Stimulated activated CD8-positive, alpha-beta memory T cell treated with anti-CD3 and anti-CD28 coated beads, Interleukin-4, amount 100 ng/mL, for 4 hours (primary cell): Measurements from ENCODE around the gene FXYD7.
A peak's percentile ranks its signal among the peaks of the same experiment; 100 is the strongest.

Experiments
- DNase-seq, 2 donors: peaks; one replicate each; pipeline ENCODE4 v3.0.0-alpha.2; 2020; ENCODE audit warnings: low read depth in 2 of 2, low spot score in 1 of 2

The FXYD7 gene

DNA sequence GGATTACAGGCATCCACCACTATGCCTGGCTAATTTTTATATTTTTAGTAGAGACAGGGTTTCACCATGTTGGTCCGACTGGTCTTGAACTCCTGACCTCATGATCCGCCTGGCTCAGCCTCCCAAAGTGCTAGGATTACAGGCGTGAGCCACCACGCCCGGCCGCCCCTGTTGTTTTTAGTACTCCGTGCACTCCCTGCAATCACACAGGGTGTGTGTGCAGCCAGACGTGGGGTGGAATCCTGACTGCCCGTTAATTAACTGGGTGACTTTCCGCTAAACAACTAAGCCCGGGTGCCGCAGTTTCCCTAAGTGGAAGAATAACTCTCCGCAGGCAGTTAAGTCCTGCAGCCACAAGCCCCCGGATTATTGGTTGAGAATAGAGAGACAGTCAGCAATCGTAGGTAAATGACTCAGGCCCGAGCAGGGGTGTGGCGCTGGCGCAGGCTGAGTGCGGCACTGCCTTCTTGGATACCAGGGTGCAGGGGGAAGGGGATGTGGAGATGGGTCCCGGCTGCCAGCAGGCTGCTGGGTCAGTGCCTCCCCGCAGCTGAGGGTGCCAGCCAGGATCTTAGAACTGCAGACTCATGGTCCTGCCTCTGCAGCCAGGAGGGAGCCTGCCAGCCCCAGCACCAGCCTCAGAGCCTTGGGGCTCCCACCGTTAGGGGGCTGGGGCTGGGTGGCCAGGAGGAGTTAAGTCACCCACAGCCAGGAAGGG is 33.5 kb upstream of the FXYD7 start:
- DNase-seq: no peak

DNA sequence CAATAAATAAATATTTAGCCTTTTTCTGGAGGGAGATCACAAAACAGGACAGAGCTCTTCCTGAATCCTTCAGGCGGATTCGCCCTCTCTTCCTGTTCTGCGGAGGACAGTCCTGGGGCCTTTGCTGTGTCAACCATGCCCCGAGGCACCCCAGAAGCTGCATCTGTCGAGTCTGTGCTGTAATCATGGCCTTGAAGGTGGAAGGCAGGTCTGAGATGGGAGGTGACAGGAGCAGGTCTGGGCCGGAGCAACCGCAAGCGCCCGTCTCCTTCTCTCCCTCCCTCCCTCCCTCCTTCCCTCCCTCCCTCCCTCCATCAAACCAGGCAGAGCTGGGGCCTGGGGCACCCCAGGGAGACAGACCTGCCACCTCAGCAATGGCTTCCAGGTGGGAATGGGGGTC is 32.1 kb upstream of the FXYD7 start:
- DNase-seq: no peak

DNA sequence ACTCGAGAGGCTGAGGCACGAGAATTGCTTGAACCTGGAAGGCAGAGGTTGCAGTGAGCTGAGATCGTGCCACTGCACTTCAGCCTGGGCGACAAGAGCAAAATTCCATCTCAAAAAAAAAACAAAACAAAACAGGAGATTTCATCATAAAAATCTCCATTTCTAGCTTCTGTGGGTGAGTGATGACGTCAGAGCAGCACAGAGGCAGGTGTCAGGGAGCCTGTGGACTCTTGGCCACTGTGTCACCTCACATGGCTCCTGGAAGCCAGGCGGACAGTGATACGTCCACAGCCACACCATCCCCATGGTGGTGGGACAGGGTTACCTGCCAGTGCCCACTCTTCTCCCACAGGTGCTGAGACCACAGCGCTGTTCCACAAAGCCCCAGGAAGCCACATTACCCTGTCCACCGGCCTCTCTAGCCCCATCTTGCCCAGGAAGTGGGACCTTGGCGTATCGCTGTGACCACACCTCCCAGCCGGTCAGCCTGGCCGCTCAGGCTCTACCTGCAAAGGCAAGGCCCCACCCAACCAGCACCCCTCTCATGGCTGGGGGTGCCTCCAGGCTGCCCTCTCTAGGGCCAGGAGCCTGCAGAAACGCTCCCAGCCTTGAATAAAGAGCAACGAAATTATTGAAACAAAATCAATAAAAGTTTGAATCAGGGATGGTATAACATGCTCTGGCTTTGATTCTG is 29.9 kb upstream of the FXYD7 start:
- DNase-seq: no peak

DNA sequence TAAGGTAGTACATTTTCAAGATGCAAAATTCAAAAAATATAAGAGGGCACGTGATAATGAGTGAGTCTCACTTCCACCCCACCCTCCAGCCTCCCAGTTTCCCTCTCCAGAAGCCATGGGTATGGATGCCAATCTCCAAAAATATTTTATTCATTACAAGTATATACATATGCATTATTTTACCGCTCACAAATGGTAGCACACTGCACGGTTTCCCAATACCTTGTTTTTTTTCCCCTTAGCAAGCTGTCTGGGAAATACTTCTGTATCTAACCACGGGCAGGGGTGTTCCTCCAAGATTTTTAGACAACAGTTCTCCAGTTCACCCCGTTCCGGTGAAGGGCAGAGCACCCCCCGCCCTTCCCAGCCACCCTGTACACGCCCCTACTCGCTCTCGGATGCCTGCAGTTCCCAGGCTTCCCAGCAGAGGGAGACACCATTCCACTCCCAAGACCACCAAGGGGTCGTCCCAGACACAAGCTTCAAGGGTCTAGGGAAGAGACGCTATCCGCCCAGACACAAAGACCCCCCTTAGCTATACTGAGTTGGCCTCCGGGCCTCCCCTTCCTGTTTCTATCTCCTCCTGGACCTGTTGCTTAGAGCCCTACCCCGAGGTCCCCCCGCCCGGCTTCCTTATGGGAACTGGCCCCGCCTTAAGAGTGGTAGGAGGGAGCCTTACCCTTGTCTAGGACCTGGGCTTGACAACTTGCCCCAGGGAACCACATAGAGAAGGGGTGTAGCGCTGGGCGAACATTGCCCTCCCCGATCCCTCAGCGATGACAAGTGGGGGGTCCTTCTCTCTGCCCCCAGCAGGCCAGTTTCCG is 28.5 kb upstream of the FXYD7 start:
- DNase-seq: peak; percentile 35 to 48

DNA sequence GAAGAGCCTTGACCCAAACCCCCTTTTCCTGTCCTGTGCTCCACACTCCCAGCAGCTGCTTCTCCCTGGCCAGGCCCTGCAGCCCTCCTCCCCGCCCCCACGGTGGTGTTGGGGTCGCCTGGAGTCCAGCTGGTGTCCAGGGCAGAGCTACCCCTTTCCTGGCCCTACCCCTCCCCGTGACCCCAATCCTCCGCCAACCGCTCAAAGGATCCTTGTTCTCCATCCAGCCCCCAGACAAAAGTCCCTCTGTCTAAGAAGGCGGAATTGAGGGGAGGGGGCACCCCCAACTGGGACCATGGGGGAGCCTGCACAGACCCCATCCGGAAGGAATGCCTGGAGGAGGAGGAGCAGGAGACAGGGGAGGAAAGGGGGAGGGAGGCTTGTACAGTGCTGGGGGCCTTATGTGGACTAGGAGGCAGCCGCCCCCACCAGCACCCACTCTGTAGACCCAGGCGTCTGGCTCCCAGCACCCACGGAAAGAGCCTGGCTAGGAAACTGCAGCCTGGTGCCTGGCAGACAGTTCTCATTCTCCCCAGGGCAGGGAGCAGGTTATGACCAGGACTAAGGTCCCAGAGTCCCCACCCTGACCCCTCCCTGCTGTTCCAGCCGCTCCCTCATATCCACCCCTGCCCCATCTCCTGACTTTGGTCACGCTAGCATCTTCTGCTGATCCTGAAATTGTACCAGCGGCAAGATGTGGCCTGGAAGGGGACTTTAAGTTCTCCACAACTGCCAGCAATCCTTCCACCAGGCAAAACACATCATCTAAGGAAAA is 27.7 kb upstream of the FXYD7 start, which contains the start of gene FXYD3:
TSS of gene FXYD3 (plus strand) at position 647 of the 775 bp plus-strand sequence. CDS start 3,554 bp downstream, outside the sequence.
- no peak for DNase-seq

DNA sequence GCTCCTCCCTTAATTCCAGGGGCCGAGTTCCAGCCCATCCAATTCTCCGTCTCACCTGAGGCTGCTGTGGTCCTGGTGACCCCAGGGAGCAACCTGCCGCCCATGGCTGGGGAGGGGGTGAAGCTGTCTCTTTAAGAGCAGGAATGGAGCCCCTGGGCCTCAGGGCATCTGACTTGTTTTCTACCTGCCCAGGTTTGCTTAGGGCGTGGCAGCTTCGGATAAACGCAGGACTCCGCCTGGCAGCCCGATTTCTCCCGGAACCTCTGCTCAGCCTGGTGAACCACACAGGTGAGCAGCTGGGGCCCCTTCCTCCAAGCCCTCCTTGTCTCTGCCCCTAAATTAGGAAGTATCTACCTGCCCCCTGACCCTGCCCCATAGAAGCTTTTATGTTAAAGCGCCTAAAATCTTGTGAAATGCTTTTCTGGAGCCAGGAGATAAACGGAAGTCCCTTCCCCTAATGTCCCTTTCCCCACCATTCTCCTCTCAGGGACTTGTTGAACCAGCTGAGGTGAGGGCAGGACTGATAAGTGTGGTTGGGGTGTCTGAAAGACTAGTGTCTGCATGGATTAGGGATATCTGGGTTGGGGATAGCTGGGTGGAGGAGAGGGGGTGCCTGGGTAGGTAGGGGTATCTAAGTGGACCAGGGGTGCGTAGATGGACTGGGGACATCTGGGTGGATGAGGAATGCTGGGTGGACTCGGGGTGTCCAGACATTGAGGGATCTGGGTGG is 26.8 kb upstream of the FXYD7 start:
- DNase-seq: no peak

DNA sequence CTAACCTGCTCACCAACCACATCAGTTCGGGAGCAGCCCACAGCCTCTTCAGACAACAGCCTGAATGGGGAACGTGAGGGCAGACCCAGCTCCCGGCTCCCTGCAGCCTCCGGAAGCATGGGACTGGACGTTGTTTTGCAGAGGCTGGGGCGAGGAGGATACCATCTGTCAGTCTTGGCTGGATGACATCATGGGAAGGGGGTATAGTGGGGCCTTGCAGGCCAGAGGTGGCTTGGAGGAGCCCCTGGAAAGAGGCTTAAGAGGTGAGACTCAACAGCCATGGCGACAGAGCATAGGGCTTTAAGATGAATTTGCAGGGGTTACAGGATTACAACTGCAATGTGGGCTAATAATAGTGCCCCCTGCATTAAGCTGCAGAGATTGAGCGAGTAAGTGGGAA is 25.9 kb upstream of the FXYD7 start:
- no peak for DNase-seq

DNA sequence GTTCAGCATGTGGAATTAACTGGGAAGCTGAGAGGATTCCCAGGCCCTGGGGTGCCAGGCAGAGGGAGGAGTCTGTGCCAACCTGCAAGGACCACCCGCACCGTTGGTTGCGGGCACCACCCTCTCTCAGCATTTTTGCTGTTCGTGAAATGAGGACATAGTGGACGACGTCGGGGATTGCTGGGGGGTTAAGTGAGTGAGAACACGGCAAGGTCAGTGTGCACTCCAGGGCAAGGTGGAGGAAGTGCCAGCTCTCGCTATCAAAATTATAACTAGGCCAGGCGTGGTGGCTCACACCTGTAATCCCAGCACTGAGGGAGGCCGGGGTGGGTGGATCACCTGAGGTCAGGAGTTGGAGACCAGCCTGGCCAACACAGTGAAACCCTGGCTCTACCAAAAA is 25.3 kb upstream of the FXYD7 start:
- no peak for DNase-seq

DNA sequence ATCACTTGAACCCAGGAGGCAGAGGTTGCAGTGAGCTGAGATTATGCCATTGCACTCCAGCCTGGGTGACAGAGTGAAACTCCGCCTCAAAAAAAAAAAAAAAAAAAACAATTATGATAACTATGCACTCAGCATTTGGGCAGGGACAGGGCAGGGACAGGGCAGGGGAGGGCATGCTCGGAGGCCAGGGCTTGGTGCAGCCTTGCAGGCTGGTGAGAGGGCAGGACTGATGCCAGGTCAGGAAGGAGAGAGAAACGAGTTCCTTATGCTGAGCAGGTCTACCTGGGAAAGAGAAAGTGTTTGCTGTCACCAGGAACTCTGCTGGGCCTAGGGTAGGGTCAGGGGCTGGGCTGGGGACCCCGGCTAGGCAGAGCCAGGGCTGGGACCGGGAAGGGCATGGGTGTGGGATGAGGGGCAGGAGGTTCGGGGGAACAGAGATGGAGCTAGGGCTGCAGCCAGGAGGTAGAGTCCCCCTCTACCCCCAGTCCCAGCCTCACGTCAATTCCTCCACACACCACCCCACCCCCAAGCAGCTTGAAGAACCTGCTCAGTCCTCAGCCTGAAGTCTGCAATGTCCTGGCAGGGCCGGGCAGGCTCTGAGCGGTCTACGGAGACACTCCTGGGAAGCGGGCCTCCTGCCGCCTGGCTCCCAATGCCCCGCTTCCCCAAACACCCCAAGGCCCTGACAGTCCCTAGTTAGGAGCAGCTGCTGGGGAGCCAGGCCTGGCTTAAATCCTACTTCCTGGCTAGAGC is 24.6 kb upstream of the FXYD7 start:
- DNase-seq: no peak

DNA sequence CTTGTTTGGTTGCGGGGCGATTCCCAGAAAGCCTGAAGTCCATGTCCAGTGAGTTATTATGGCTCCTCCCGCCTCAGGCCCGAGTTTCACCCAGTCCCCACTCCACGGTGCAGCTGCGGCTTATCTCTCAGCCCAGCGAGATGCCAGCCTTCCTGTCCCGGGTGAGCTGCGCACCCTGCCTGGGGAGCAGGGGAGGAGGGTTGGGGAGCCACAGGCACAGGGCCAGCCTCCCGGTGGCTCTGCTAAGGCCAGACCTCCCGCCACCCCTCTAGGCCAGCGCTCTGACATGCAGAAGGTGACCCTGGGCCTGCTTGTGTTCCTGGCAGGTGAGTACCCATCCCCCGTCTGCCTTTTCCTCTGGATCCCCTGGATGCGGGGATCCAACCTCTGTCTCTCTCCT is 24.0 kb upstream of the FXYD7 start:
- DNase-seq: no peak

DNA sequence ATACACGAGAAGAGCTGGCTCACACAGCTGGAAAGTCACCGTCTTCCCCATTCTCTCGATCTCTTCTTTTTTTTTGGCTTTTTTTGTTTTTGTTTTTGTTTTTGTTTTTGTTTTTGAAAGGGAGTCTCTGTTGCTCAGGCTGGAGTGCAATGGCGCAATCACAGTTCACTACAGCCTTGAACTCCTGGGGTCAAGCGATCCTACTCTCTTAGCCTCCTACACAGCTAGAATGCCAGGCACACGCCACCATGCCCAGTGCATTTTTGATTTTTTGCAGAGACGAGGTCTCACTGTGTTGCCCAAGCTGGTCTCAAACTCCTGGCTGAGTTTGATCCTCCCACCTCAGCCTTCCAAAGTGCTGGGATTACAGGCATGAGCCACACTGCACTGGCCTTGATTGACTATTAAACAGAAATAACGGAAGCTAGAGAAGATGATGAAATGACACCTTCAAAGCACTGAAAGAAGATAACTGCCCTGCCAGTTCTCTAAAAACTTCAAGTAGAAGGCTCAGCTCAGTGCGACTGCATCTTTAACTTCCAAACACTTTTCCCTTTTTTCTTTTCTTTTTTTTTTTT is 23.4 kb upstream of the FXYD7 start:
- no peak for DNase-seq

DNA sequence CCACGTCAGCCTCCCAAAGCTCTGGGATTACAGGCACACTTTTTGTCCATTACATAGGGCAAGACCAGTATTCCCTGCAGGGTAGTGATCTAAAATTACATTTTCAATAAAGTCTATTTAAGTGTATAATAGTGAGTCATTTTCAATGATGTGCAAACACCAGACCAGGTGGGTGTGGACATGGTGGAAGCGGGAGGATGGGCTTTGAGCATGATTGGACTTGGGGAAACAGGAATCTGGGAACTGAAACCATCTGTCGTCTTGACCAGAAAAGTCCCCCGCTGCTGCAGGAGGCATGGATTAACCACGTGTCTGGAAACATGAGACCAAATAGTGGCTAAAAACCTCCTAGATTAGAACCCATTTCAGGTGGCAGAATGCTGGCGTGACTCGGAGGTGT is 22.6 kb upstream of the FXYD7 start:
- no peak for DNase-seq

DNA sequence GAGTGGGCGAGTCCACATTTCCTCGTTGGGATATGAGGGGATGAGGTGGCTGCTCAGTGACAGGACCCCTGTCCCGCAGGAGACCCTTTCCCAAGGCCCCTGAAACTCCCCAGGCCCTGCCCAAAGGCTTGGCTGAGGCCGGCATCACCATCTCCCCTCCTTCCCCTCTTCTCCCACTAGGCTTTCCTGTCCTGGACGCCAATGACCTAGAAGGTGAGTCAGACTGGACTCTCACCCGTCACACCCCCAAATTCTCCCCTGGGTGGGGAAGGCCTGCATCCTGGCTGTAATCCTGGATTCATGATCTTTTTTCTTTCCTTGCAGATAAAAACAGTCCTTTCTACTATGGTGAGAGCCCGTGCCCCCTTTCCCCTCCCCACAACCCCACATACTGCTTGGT is 22.2 kb upstream of the FXYD7 start:
- no peak for DNase-seq

DNA sequence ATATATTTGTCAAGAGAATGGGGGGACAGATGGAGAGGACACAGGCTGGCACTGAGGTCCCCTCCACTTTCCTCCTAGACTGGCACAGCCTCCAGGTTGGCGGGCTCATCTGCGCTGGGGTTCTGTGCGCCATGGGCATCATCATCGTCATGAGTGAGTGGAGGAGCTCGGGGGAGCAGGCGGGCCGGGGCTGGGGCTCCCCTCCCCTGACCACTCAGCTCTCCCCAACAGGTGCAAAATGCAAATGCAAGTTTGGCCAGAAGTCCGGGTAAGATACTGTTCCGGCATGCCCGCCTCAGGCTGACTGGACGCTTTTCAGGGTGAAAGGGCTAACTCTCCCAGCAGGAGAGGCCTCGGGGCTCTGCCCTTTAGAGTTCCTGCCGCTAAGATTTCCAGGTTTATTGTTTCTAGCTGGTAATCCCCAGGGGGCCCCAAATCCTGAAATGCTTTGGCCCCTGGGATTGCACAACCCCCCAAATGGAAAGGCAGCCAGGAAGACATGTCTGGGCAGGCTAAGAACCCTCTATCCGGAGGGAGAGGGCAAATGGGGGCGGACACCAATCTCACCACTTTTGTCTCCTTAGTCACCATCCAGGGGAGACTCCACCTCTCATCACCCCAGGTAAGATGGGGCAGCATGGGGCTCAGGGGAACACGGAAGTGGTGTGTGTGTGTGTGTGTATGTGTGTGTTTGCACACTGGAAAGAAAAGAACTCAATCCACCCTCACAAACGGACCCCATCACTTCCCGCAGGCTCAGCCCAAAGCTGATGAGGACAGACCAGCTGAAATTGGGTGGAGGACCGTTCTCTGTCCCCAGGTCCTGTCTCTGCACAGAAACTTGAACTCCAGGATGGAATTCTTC is 20.1 kb upstream of the FXYD7 start:
- DNase-seq: no peak

DNA sequence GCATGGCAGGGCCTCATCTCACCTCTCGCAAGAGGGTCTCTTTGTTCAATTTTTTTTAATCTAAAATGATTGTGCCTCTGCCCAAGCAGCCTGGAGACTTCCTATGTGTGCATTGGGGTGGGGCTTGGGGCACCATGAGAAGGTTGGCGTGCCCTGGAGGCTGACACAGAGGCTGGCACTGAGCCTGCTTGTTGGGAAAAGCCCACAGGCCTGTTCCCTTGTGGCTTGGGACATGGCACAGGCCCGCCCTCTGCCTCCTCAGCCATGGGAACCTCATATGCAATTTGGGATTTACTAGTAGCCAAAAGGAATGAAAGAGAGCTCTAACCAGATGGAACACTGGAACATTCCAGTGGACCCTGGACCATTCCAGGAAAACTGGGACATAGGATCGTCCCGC is 19.5 kb upstream of the FXYD7 start:
- no peak for DNase-seq

DNA sequence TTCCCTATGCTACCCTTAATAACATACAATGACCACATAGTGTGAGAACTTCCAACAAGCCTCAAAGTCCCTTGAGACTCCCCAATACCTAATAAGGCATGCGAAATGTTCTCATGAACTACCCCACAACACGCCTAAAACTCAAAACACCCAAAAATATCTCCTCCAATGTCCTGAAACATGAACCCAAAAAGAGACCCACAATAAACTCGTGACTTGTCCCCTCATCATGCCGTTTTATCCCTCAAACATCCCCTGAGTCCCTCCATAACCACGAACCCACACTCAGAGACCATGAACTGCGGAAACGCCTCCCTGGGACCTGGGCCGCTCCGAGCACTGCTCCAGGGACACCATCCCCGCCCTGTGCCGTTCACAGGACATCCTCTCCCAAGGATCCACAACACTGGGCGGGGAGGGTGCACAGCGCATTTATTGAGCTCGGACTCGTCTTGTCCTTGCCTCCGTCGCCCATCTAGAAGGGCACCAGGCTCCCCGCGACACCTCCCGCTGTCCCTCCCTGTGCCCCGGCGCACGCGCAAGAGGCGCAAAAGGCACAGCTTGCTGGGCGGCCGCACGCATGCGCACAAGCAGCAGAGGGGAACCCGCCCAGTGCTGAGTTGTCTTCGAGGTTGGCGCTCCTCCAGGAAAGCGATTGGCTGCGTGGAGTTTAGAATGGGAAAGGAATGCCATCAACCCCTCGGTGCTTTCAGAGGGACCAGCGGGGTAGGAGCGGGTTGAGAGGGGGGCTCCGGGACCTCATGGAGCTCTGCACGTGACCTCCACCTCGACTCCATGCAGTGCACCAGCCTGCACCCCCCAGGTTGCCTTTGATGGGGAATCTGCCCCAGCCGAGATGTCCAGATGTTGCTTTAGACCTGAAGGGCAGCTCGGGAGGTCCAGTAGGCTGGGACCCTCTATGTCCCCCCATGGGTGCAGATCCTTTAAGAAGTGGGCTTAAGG is 18.7 kb upstream of the FXYD7 start:
- peak; percentile 58 to 69 for DNase-seq

DNA sequence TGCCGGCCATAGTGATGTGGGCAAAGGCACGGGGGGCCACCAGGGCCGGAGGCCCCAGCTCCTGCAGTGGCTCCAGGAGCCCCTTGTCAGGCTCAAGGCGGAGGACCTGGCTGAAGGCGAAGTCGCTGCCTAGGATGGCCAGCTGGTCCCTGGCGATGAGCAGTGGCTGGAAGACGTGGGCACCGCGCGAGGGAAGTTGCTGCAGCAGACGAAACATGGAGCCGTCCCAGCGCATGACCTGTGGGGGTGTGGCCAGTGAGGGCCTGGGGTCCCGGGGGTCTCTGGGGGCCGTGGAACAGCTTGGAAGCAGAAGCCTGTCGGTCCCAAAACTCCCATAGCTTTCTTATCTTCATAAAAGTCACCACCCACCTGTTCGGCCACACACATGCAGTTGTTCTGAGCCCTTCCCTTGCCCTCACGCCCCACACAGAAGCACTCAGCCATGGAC is 17.8 kb upstream of the FXYD7 start:
- no peak for DNase-seq
